ENCODE results near the gene IL37.

Gene IL37

GRCh38 chr2:112962308-112963175 lies 51.6 kb downstream of the IL37 start:
- DNase-seq: no peak

DNA sequence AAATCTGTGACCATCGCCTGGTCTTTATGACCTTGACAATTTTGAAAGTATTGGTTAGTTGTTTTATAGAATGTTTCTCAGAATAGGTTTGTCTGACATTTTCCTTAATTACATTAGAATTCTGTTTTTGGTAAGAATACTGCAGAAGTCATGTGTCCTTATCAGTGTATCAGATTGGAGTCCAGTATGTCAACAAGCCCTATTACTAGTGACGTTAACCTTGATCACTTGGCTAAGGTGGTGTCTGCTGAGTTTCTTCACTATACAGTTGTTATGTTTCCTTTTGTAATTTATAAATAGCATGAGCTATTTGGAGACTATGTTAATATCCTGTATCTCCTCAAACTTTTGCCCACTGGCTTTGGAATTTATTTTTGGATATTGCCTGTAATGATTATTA lies 56.1 kb downstream of the IL37 start:
- DNase-seq: no peak

All from activated CD4-positive, alpha-beta T cell treated with anti-CD3 and anti-CD28 coated beads, Interleukin-2, amount 50 U/mL, for 48 hours (primary cell).